H9 (cell line): Measurements from ENCODE around the gene ANTXRL. TPM values are rescaled to one million over a fixed set of nuclear protein-coding genes. Genes with fewer than 3 reads are reported as not detected.
"Not testable (repeated sequence)": the region's sequence is repeated elsewhere in the genome, so short reads cannot be mapped to it uniquely, and the experiment has no call there.

ENCODE experiments used
- DNase-seq: peaks from one replicate; pipeline ENCODE4 v3.0.0-alpha.2; 2017
- H2AFZ ChIP-seq: one replicate; pipeline ENCODE4 v1.6.1; 2013; ENCODE audit warnings: mild to moderate bottlenecking, low read length, control low read depth, moderate library complexity
- H2AK5ac ChIP-seq: 2 replicates; pipeline ENCODE4 v1.6.1; 2013; ENCODE audit warnings: low read length, control low read depth, mixed read lengths; ENCODE audit not compliant: insufficient read length
- H2BK120ac ChIP-seq: one replicate; pipeline ENCODE4 v1.6.1; 2013; ENCODE audit warnings: low read depth, mild to moderate bottlenecking, low read length, control low read depth, inconsistent platforms; ENCODE audit not compliant: poor library complexity, severe bottlenecking
- H2BK12ac ChIP-seq: 2 replicates; pipeline ENCODE4 v1.6.1; 2013; ENCODE audit warnings: low read length, control low read depth, mixed read lengths, low read depth; ENCODE audit not compliant: insufficient read length
- H2BK15ac ChIP-seq: 2 replicates; pipeline ENCODE4 v1.6.1; 2013; ENCODE audit warnings: low read depth, low read length, control low read depth
- H2BK20ac ChIP-seq: one replicate; pipeline ENCODE4 v1.6.1; 2013; ENCODE audit warnings: low read depth, mild to moderate bottlenecking, low read length, control low read depth, inconsistent platforms; ENCODE audit not compliant: poor library complexity, severe bottlenecking
- H2BK5ac ChIP-seq: 2 replicates; pipeline ENCODE4 v1.6.1; 2013; ENCODE audit warnings: low read length, control low read depth, mixed read lengths; ENCODE audit not compliant: insufficient read length
- H3K14ac ChIP-seq: 2 replicates; pipeline ENCODE4 v1.6.1; 2013; ENCODE audit warnings: low read length, control low read depth; ENCODE audit not compliant: insufficient read depth
- H3K18ac ChIP-seq: 2 replicates; pipeline ENCODE4 v1.6.1; 2013; ENCODE audit warnings: low read depth, mild to moderate bottlenecking, mixed read lengths, low read length, control low read depth; ENCODE audit not compliant: insufficient read length
- H3K23ac ChIP-seq: 2 replicates; pipeline ENCODE4 v1.6.1; 2013; ENCODE audit warnings: low read length, control low read depth, mixed read lengths, low read depth; ENCODE audit not compliant: insufficient read length
- H3K23me2 ChIP-seq: 2 replicates; pipeline ENCODE4 v1.6.1; 2013; ENCODE audit warnings: low read depth, mild to moderate bottlenecking, mixed read lengths, low read length, control low read depth; ENCODE audit not compliant: insufficient read length, poor library complexity, severe bottlenecking
- H3K27ac ChIP-seq: 2 replicates; pipeline ENCODE4 v1.5.1; 2013; ENCODE audit warnings: low read length, control low read depth, mixed read lengths, low read depth; ENCODE audit not compliant: insufficient read length
- H3K27me3 ChIP-seq: 2 replicates; pipeline ENCODE4 v1.6.1; 2013; ENCODE audit warnings: low read length, control low read depth, inconsistent platforms; ENCODE audit not compliant: insufficient read depth
- H3K4ac ChIP-seq: 2 replicates; pipeline ENCODE4 v1.6.1; 2013; ENCODE audit warnings: low read depth, mild to moderate bottlenecking, control low read depth, inconsistent platforms, low read length, moderate library complexity
- H3K4me1 ChIP-seq: 2 replicates; pipeline ENCODE4 v1.6.1; 2013; ENCODE audit warnings: low read length, control low read depth, inconsistent platforms; ENCODE audit not compliant: insufficient read depth
- H3K4me2 ChIP-seq: 2 replicates; pipeline ENCODE4 v1.6.1; 2013; ENCODE audit warnings: low read length, control low read depth, mixed read lengths; ENCODE audit not compliant: insufficient read length, insufficient read depth
- H3K56ac ChIP-seq: 2 replicates; pipeline ENCODE4 v1.6.1; 2013; ENCODE audit warnings: low read depth, mild to moderate bottlenecking, mixed read lengths, low read length, control low read depth; ENCODE audit not compliant: insufficient read length
- H3K79me1 ChIP-seq: 2 replicates; pipeline ENCODE4 v1.6.1; 2013; ENCODE audit warnings: low read depth, mild to moderate bottlenecking, moderate library complexity, low read length, control low read depth, inconsistent platforms; ENCODE audit not compliant: insufficient read depth, poor library complexity, severe bottlenecking
- H3K79me2 ChIP-seq: 2 replicates; pipeline ENCODE4 v1.6.1; 2013; ENCODE audit warnings: low read length, control low read depth, inconsistent platforms; ENCODE audit not compliant: insufficient read depth
- H3K9ac ChIP-seq: 2 replicates; pipeline ENCODE4 v1.6.1; 2013; ENCODE audit warnings: low read length, control low read depth, mixed read lengths; ENCODE audit not compliant: insufficient read length; ENCODE audit errors: extremely low read depth
- H3K9me3 ChIP-seq: one replicate; pipeline ENCODE4 v1.6.1; 2013; ENCODE audit warnings: low read depth, low read length, inconsistent platforms; ENCODE audit not compliant: control insufficient read depth
- H3T11ph ChIP-seq: one replicate; pipeline ENCODE4 v1.6.1; 2013; ENCODE audit warnings: mild to moderate bottlenecking, low read length, control low read depth, inconsistent platforms
- H4K20me1 ChIP-seq: one replicate; pipeline ENCODE4 v1.6.1; 2013; ENCODE audit not compliant: control insufficient read depth, insufficient read length, insufficient read depth
- H4K5ac ChIP-seq: 2 replicates; pipeline ENCODE4 v1.6.1; 2013; ENCODE audit warnings: low read depth, mild to moderate bottlenecking, mixed read lengths, low read length, control low read depth; ENCODE audit not compliant: insufficient read length
- H4K8ac ChIP-seq: replicated peaks from 2 replicates; pipeline ENCODE4 v1.6.1; 2013; ENCODE audit warnings: low read length, control low read depth, mixed read lengths, low read depth; ENCODE audit not compliant: insufficient read length
- H4K91ac ChIP-seq: 2 replicates; pipeline ENCODE4 v1.6.1; 2013; ENCODE audit warnings: low read depth, mild to moderate bottlenecking, moderate library complexity, mixed read lengths, low read length, control low read depth; ENCODE audit not compliant: insufficient read length
- H3K27ac Mint-ChIP-seq, 3 experiments: 2 replicates in 2 of 3; 3 replicates in 1 of 3; pipeline ENCODE4 v1.8.0; 2020 to 2021; ENCODE audit warnings: mixed read lengths in 3 of 3, mild to moderate bottlenecking in 1 of 3, moderate library complexity in 1 of 3
- H3K27me3 Mint-ChIP-seq: 2 replicates; pipeline ENCODE4 v1.8.0; 2021; ENCODE audit warnings: low read depth, mild to moderate bottlenecking, moderate library complexity, mixed read lengths
- H3K36me3 Mint-ChIP-seq, 3 experiments: 2 replicates in 2 of 3; 3 replicates in 1 of 3; pipeline ENCODE4 v1.8.0; 2020 to 2021; ENCODE audit warnings: low read depth in 3 of 3, mixed read lengths in 3 of 3; ENCODE audit not compliant: insufficient read depth in 1 of 3
- H3K4me1 Mint-ChIP-seq, 2 experiments: 2 replicates each; pipeline ENCODE4 v1.8.0; 2020; ENCODE audit warnings: mixed read lengths in 2 of 2
- H3K4me3 Mint-ChIP-seq, 2 experiments: 2 replicates in 1 of 2; 3 replicates in 1 of 2; pipeline ENCODE4 v1.8.0; 2020 to 2021; ENCODE audit warnings: mild to moderate bottlenecking in 2 of 2, mixed read lengths in 2 of 2, moderate library complexity in 1 of 2
- H3K9me3 Mint-ChIP-seq, 2 experiments: 2 replicates in 1 of 2; 3 replicates in 1 of 2; pipeline ENCODE4 v1.8.0; 2020; ENCODE audit warnings: mild to moderate bottlenecking in 2 of 2, mixed read lengths in 2 of 2, moderate library complexity in 1 of 2
- WGBS: extraction: QIAGEN DNeasy Blood & Tissue Kit; methylation state at CpG from one replicate; pipeline ENCODE4 v1.1.7; 2013; ENCODE audit warnings: missing lambda C conversion rate, low lambda C conversion rate, mixed read lengths; ENCODE audit not compliant: insufficient read length; ENCODE audit errors: extremely low coverage; 5-methylcytosine and 5-hydroxymethylcytosine counted together
- total RNA-seq: library from RNA; stranded (reverse); gene quantifications from 2 replicates; pipeline ENCODE4 v1.2.1, GENCODE V29; 2021

Gene ANTXRL
- total RNA-seq, 1 experiment from 2014 or later, result not detected

DNA sequence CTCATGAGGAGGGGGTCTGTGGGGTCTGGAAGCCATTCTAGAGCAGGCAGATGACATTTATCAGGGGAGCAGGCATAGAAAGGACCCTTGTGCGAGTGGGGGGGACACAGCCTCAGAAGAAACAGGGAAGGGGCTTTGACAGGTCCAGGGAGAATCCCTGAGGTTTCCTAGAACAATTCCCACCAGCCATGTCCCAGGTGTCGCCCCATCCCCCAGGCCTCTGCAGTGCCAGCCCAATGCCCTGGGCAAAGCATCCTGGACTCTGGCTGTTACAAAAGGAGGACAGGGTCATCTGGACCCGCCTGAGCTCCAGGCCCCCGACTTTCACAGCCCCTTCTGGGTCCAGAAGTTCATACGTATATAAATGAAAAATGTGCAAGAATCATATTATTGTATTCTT lies 80.4 kb downstream of the ANTXRL start:
- not testable (repeated sequence) for H3K9me3 Mint-ChIP-seq, H3K18ac ChIP-seq, H3K4me1 Mint-ChIP-seq, H3K27ac Mint-ChIP-seq, H3K14ac ChIP-seq, H2AK5ac ChIP-seq, H3K4me3 Mint-ChIP-seq, H4K91ac ChIP-seq, H2AFZ ChIP-seq, H4K20me1 ChIP-seq, H2BK120ac ChIP-seq, H2BK15ac ChIP-seq, H3K27me3 ChIP-seq, H3K27me3 Mint-ChIP-seq, H2BK5ac ChIP-seq, H3K4ac ChIP-seq, H3K9me3 ChIP-seq, H3K23ac ChIP-seq, H4K8ac ChIP-seq, DNase-seq, H3T11ph ChIP-seq, H3K56ac ChIP-seq, H3K79me2 ChIP-seq, H2BK12ac ChIP-seq, H3K36me3 Mint-ChIP-seq, H3K79me1 ChIP-seq, H2BK20ac ChIP-seq, H4K5ac ChIP-seq, H3K4me2 ChIP-seq, H3K23me2 ChIP-seq, H3K4me1 ChIP-seq, H3K9ac ChIP-seq, H3K27ac ChIP-seq
- no CpG with 5 or more reads among the region's 5 CpGs for WGBS

- not testable (repeated sequence) for H3K27ac ChIP-seq, H3K36me3 Mint-ChIP-seq, H2AK5ac ChIP-seq, H3K4ac ChIP-seq, H2BK12ac ChIP-seq, H3K23me2 ChIP-seq, H3K4me2 ChIP-seq, H3K18ac ChIP-seq, H3K79me1 ChIP-seq, H3K27me3 Mint-ChIP-seq, H3K9ac ChIP-seq, H3K9me3 ChIP-seq, H4K20me1 ChIP-seq, H2AFZ ChIP-seq, H3K23ac ChIP-seq, H3K79me2 ChIP-seq, H4K8ac ChIP-seq, H3K9me3 Mint-ChIP-seq, H3K4me1 ChIP-seq, H2BK20ac ChIP-seq, H3K4me3 Mint-ChIP-seq, H4K5ac ChIP-seq, H3K56ac ChIP-seq, H3K4me1 Mint-ChIP-seq, H2BK120ac ChIP-seq, DNase-seq, H3K27me3 ChIP-seq, H3K27ac Mint-ChIP-seq, H2BK15ac ChIP-seq, H3K14ac ChIP-seq, H3T11ph ChIP-seq, H4K91ac ChIP-seq, H2BK5ac ChIP-seq
- WGBS, result no CpG with 5 or more reads among the region's 8 CpGs
Observed at GRCh38 chr10:46367666-46368240, 81.0 kb downstream of the ANTXRL start.
